GM18508 (cell line): Measurements from ENCODE around the gene MZT2B.
"Not testable (repeated sequence)": the region's sequence is repeated elsewhere in the genome, so short reads cannot be mapped to it uniquely, and the experiment has no call there.

Source experiments
- ATAC-seq: cut with Tn5 transposase; IDR thresholded peaks from one replicate; pipeline ENCODE4 v1.9.1; 2021; ENCODE audit warnings: moderate number of reproducible peaks; ENCODE audit not compliant: insufficient read depth, unreplicated experiment

The MZT2B gene

DNA sequence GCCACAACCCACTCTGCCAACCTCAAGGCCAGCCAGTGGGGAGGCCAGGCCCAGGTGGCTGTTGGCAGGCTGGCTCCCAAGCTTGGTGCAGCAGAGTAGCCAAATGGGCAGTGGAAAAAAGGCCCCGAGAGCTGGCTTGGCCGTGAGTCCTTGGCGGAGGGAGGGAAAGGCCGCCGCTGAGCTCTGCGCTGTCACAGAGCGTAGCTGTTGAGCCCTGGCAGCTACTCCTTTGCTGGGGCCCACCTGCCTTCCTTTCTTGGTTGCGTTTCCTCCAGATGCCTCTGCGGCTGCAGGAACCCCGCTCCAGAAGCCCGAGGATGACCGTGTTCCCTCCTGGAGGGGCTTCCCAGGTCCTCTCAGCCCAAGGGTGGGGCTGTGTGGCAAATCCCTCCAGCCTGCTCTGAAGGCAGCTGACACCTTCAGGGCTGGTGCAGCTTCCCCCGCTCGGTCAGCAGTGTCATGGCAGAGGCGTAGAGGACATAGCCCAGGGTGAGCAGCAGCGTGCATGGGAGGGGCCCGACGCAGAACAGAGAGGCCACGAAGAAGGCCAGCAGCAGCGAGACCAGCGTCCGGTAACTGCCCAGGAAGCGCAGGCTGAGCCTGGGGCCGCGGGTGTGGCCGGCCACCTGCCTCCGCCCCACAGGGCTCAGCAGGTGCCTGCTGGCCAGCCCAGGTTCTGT is 29.8 kb upstream of the MZT2B start:
- ATAC-seq: not testable (repeated sequence)

DNA sequence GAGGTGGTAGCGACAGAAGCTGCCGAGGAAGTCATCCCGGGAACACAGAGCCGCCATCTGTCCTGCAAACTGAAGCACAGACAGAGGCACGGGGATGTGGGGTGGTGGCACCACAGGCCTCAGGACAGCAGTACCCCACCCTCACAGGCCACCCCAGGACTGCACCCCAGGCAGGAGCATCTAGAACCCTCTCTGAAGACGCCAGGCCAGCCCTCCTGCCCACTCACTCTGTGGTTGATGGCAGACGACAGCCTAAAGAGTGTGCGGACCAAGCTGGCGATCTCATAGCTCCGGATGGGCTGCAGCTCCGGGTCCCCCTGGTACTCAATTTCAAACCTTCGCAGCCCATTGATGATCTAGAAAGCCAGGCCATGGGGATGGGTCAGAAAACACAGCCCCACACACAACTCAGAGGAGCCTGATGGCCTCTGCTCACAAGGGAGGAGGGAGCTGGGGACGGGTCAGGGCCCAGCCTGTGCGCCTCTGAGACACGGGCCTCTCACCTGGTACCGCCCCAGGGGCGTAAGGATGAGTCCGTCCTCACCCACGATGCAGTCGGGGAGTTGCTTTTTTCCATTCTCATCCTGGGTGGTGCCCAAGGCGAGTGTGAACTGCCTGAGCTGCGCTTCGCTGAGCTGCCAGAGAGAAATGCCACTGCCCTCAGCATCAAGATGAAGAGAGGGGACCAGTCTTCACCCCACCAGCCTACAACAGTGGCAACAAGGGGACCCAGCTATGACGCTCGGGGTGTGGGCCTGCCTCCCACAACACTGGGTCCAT is 29.1 kb upstream of the MZT2B start:
- ATAC-seq: no peak

DNA sequence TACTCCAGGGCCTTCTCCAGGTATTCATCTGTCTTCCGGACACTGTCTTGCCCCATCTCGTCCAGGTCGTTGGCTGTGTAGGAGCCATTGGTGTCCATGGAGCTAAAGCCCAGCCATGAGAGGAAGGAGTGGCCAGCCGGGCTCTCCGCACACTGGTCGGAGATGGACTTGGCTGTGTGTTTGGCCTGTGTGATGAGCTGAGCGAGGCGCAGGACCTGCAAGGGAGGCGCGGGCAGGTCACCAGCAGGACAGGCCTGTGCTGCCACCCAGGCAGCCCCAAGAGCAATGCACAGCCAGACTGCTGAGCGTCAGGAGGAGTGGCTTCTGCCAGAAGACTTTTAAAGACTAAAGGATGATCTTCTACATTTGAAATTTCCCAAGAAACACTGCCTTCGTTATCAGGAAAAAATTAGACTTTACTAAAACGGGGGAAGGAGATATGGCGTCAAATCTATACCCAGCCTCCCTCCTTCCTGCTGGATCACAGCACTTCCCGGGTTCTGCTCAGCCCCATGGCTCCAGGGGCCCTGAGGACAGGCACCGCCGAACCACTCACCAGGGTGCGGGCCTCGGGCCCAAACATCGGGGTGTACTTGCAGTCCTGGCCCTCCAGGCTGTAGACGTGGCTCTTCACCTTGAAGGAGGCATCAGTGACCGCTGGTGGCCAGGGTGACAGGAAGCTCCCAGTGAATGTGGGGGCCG is 28.2 kb upstream of the MZT2B start:
- not testable (repeated sequence) for ATAC-seq

- ATAC-seq: not testable (repeated sequence)
These were observed 27.7 kb upstream of the MZT2B start for GRCh38 chr2:130154423-130154770.

- no peak for ATAC-seq
These were observed 27.0 kb upstream of the MZT2B start for GRCh38 chr2:130154773-130155765.

GRCh38 chr2:130155956-130156623 is 26.0 kb upstream of the MZT2B start:
- ATAC-seq: not testable (repeated sequence)

- no peak for ATAC-seq
These were observed 25.4 kb upstream of the MZT2B start for GRCh38 chr2:130156624-130157004.

- ATAC-seq: peak; percentile 29
These were observed 24.7 kb upstream of the MZT2B start for GRCh38 chr2:130157354-130157753.

- peak; percentile 76 for ATAC-seq
These were observed 24.1 kb upstream of the MZT2B start for GRCh38 chr2:130157825-130158514.

DNA sequence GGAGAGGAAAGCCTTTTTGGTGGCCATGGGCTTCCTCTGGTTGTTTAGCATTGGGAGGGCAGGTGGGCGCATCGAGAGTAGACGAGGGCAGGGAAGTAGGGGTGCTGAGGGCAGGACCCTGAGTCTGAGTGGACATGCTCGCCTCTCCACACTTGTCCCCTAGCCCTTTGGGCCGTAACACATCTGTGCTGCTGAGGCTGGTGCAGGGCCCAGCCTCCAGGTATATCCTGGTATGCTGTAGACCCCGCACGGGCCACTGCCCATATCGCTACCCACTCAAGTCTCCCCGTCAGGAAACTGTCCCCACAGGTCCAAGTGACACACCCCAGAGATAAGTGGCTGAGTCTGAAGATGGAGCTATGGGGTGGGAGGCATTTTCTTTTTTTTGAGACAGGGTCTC is 23.4 kb upstream of the MZT2B start:
- ATAC-seq: no peak

GRCh38 chr2:130159376-130159775 is 22.7 kb upstream of the MZT2B start:
- ATAC-seq: not testable (repeated sequence)

- ATAC-seq: no peak
These were observed 21.9 kb upstream of the MZT2B start for GRCh38 chr2:130160131-130160530.

DNA sequence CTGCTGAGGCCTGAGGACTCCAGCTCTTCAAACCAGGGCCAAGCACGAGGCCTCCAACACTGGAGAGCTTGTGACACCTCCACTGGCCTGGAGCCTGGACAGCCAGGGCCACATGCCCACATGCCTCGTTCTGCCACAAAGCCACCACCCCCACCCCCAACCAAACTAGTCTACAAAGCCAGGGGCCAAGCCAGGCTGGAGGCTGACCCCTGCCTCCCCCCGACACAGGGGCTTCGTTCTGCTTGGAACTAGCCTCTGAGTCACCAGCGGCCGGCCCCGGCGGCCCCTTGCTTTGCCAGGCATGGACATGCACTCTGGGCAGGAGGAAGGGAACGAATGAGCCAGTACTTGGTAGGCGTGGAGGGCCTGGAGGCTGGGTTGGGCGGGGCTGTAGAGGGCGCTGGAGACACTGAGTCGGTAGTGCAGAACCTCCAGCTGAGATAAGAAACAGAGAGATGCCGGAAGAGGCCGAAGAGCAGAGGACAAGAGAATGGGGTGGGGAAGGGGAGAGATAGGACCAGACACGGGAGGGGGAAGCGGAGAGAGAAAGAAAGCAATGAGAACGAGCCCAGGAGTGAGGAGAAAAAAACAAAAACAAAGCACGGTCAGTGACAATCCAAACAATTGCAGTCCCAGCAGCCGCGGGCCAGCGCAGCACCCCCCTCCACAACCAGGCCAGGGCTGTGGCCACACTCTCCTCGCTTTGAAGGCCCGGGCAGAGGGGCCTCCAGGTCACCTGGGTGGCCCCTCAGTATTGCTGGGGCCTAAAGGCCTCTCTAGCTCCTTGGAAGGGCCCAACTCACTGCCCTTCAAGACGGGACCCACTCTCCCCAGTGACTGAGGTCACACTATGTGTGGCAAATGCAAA is 21.0 kb upstream of the MZT2B start:
- not testable (repeated sequence) for ATAC-seq

- ATAC-seq: not testable (repeated sequence)
These were observed 19.6 kb upstream of the MZT2B start for GRCh38 chr2:130162486-130162885.

DNA sequence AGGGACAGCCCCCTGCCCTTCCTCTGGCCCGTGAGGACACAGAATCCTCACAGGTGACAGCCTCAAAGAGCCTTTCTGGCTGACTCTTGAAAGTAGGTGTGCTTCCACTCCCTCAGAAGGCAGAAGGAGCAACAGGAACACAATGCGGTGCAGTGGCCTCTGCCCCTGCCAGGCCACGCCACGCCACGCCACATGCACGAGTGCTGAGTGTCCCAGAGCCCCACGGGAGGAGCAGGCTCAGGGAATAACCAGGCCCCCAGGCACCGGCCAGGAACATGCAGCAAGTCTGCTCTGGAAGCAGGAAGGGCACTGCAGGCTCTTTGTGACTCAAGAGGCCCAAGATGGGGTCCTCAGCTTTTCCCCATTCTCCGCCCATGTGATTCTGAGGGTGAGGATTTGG is 19.1 kb upstream of the MZT2B start:
- no peak for ATAC-seq

- no peak for ATAC-seq
These were observed 16.6 kb upstream of the MZT2B start for GRCh38 chr2:130165293-130166016.

GRCh38 chr2:130166611-130167010 is 15.5 kb upstream of the MZT2B start:
- not testable (repeated sequence) for ATAC-seq
